ENCODE measurements around the gene BACH2. TPM values are rescaled to one million over a fixed set of nuclear protein-coding genes. Genes with fewer than 3 reads are reported as not detected.

Gene BACH2
- total and polyA plus RNA-seq, 2 of the 4 experiments (the other 2 are of a cell fraction) = 1.3 to 1.4 TPM

- H3K56ac ChIP-seq (ENCODE audit: extremely low read depth, insufficient read depth, low read length) = no peak overlapping the region
- no peaks in the 10 kb centered on the region for H4K20me1 ChIP-seq (ENCODE audit: insufficient read depth, low read length)
- no peak overlapping the region for H4K91ac ChIP-seq (ENCODE audit: insufficient read depth, low read depth, low read length)
- no peak overlapping the region for H2BK5ac ChIP-seq (ENCODE audit: low read depth, low read length, poor library complexity, severe bottlenecking)
- H4K5ac ChIP-seq (ENCODE audit: low read depth, low read length) = no peak overlapping the region; the same call in 1 of the 2 replicates
- no peak overlapping the region for H3K23ac ChIP-seq (ENCODE audit: low read depth, low read length)
- no peak overlapping the region for H3K14ac ChIP-seq (replicated peaks; ENCODE audit: low read depth, low read length)
- no peaks in the 10 kb centered on the region for H3K79me1 ChIP-seq (ENCODE audit: low read depth in 1 of 2, low read length in 2 of 2)
- CTCF ChIA-PET = no interaction called here
- no peak overlapping the region for H2AK9ac ChIP-seq (replicated peaks; ENCODE audit: low read depth, low read length, poor library complexity)
- TF ChIP-seq MAFK (IDR thresholded peaks at IDR 0.05; ENCODE audit: low read depth, low read length) (no peak), RAD21 (IDR thresholded peaks at IDR 0.05; ENCODE audit: low read length) (no peak), POLR2A (IDR thresholded peaks at IDR 0.05; ENCODE audit: low read depth, low read length) (no peak), BHLHE40 (IDR thresholded peaks at IDR 0.05; ENCODE audit: low read depth, low read length) (no peak), NFE2L2 (IDR thresholded peaks at IDR 0.05; ENCODE audit: low read depth, low read length) (no peak), FOS (IDR thresholded peaks at IDR 0.05; ENCODE audit: low read depth, low read length) (no peak), CEBPB (IDR thresholded peaks at IDR 0.05; ENCODE audit: low read depth, low read length) (no peak), MXI1 (IDR thresholded peaks at IDR 0.05; ENCODE audit: borderline replicate concordance, low read depth, low read length) (no peak), RFX5 (IDR thresholded peaks at IDR 0.05; ENCODE audit: low read depth, low read length) (no peak), USF2 (IDR thresholded peaks at IDR 0.05; ENCODE audit: low read depth, low read length) (no peak), RCOR1 (IDR thresholded peaks at IDR 0.05; ENCODE audit: insufficient replicate concordance, low read length) (no peak), SMC3 (IDR thresholded peaks at IDR 0.05; ENCODE audit: low read depth, low read length) (no peak), MAZ (IDR thresholded peaks at IDR 0.05; ENCODE audit: borderline replicate concordance, low read depth, low read length) (no peak)
- TF ChIP-seq, protein P1, sequence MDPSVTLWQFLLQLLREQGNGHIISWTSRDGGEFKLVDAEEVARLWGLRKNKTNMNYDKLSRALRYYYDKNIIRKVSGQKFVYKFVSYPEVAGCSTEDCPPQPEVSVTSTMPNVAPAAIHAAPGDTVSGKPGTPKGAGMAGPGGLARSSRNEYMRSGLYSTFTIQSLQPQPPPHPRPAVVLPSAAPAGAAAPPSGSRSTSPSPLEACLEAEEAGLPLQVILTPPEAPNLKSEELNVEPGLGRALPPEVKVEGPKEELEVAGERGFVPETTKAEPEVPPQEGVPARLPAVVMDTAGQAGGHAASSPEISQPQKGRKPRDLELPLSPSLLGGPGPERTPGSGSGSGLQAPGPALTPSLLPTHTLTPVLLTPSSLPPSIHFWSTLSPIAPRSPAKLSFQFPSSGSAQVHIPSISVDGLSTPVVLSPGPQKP (IDR thresholded peaks at IDR 0.05; ENCODE audit: borderline replicate concordance, low read depth, low read length) = no peak
- TF ChIP-seq, protein P2, sequence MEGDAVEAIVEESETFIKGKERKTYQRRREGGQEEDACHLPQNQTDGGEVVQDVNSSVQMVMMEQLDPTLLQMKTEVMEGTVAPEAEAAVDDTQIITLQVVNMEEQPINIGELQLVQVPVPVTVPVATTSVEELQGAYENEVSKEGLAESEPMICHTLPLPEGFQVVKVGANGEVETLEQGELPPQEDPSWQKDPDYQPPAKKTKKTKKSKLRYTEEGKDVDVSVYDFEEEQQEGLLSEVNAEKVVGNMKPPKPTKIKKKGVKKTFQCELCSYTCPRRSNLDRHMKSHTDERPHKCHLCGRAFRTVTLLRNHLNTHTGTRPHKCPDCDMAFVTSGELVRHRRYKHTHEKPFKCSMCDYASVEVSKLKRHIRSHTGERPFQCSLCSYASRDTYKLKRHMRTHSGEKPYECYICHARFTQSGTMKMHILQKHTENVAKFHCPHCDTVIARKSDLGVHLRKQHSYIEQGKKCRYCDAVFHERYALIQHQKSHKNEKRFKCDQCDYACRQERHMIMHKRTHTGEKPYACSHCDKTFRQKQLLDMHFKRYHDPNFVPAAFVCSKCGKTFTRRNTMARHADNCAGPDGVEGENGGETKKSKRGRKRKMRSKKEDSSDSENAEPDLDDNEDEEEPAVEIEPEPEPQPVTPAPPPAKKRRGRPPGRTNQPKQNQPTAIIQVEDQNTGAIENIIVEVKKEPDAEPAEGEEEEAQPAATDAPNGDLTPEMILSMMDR (conservative IDR thresholded peaks at IDR 0.05; ENCODE audit: low read depth, low read length) = no peak
- no TSS peak for BruUV-seq (replicated peaks)
- H2AFZ ChIP-seq (replicated peaks; ENCODE audit: low read length, poor library complexity) = no peak overlapping the region
- dilution Hi-C loops (cut with HindIII; ENCODE audit: low sequenced_read_pairs, unreplicated experiment) (no loop called here), intact Hi-C loops (cut with micrococcal nuclease) (no loop called here), in situ Hi-C loops (cut with MboI; ENCODE audit: low sequenced_read_pairs) (no loop called here)
- no peak overlapping the region for H4K8ac ChIP-seq (ENCODE audit: low read depth in 2 of 2, low read length in 2 of 2)
- POLR2A ChIA-PET (ENCODE audit: unreplicated experiment) = no interaction called here
- ATAC-seq (ENCODE audit: low read depth) (no peak), DNase-seq (no peak)
- no peaks in the 10 kb centered on the region for H3K9me1 ChIP-seq (ENCODE audit: insufficient read depth, low read length)
- H2AK5ac ChIP-seq (ENCODE audit: low read depth, low read length) = no peak overlapping the region
- no peak overlapping the region for H3K18ac ChIP-seq (ENCODE audit: low read depth, low read length)
- no peaks in the 10 kb centered on the region for H3K9me3 ChIP-seq (ENCODE audit: control insufficient read depth, insufficient read depth, low read length)
- H3K36me3 ChIP-seq (ENCODE audit: control insufficient read depth, insufficient read depth, low read length) = no peaks in the 10 kb centered on the region
- no peak overlapping the region for H2BK120ac ChIP-seq (ENCODE audit: low read depth, low read length)
- no peak overlapping the region for H3K9ac ChIP-seq (ENCODE audit: low read depth, low read length)
- WGBS, 2 experiments (ENCODE audit: extremely low coverage in 2 of 2, insufficient read length in 1 of 2) = 100% methylated on average over 2 of the region's 3 CpGs; no CpG with 5 or more reads in 1 of the 2 experiments
- H3K4ac ChIP-seq (ENCODE audit: low read depth, low read length) = no peak overlapping the region
- H3K4me2 ChIP-seq (ENCODE audit: low read depth, low read length) = no peak overlapping the region
- H3K4me3 ChIP-seq (ENCODE audit: insufficient read depth, low read depth, low read length) = no peak overlapping the region
- no peak overlapping the region; the same call in 2 of the 3 replicates for H2BK15ac ChIP-seq (ENCODE audit: low read depth, low read length)
- no peak overlapping the region for H2BK20ac ChIP-seq (ENCODE audit: low read depth, low read length)
- H3K27ac ChIP-seq (ENCODE audit: insufficient read depth, low read length) = no peak overlapping the region
- H3K27me3 ChIP-seq (ENCODE audit: control insufficient read depth, insufficient read depth, low read length) = no peaks in the 10 kb centered on the region
- H3K4me1 ChIP-seq (ENCODE audit: control insufficient read depth, insufficient read depth, low read length) = peaks cover 3% of the 10 kb centered on the region
These were observed 152.2 kb downstream of the BACH2 start for GRCh38 chr6:90144396-90144795.
